SK-N-SH (cell line): Measurements from ENCODE around the gene MYO7A. TPM values are rescaled to one million over a fixed set of nuclear protein-coding genes. Genes with fewer than 3 reads are reported as not detected.

Experiments used
- CTCF ChIA-PET: fragments of 300-600, 350-600 bp; formaldehyde crosslinking; extraction: SDS; loops from one replicate; lab custom pipeline; 2021; lab: Yijun Ruan, JAX
- POLR2A ChIA-PET: fragments of 350-600 bp; sonication (Branson Sonifier 250); formaldehyde crosslinking; extraction: SDS; loops from one replicate; lab custom pipeline; 2020; ENCODE audit warnings: antibody characterized with exemption, inconsistent platforms; lab: Yijun Ruan, JAX
- DNase-seq: peaks from one replicate; pipeline ENCODE4 v3.0.0; 2012
- H2AFZ ChIP-seq: fragments of 200-600 bp; sonication (generic); 2 replicates; pipeline ENCODE4 v1.8.1; 2016; ENCODE audit warnings: antibody characterized with exemption, mild to moderate bottlenecking, low read depth
- H3F3A ChIP-seq: fragments of 200-600 bp; sonication (generic); replicated peaks from 2 replicates; pipeline ENCODE3; 2016; ENCODE audit warnings: antibody characterized with exemption, mild to moderate bottlenecking; ENCODE audit not compliant: insufficient read depth
- H3K27ac ChIP-seq, 2 experiments: fragments of 200-500 bp in 1 of 2; fragments of 200-600 bp in 1 of 2; sonication (Bioruptor generic) in 1 of 2; sonication (generic), shearing (Covaris generic) in 1 of 2; 2 replicates each; pipeline versions ENCODE4 v1.5.1 to v1.6.1; 2014 to 2016; ENCODE audit warnings: low read depth in 2 of 2, inconsistent platforms in 1 of 2, low read length in 1 of 2, mild to moderate bottlenecking in 1 of 2, mixed read lengths in 1 of 2
- H3K27me3 ChIP-seq: fragments of 200-600 bp; sonication (generic), shearing (Covaris generic); 2 replicates; pipeline ENCODE4 v1.6.1; 2016; ENCODE audit warnings: mixed run types; ENCODE audit not compliant: insufficient read depth
- H3K36me3 ChIP-seq, 2 experiments: fragments of 200-500 bp in 1 of 2; fragments of 200-600 bp in 1 of 2; sonication (Bioruptor generic) in 1 of 2; sonication (generic) in 1 of 2; replicated peaks in 1 of 2; 2 replicates each; pipeline versions ENCODE3 to v1.5.1; 2014 to 2016; ENCODE audit warnings: low read length in 1 of 2, mild to moderate bottlenecking in 1 of 2; ENCODE audit not compliant: insufficient read depth in 2 of 2, control insufficient read depth in 1 of 2
- H3K4me1 ChIP-seq, 2 experiments: fragments of 200-500 bp in 1 of 2; fragments of 200-600 bp in 1 of 2; sonication (Bioruptor generic) in 1 of 2; sonication (generic), shearing (Covaris generic) in 1 of 2; 2 replicates each; pipeline versions ENCODE4 v1.5.1 to v1.6.1; 2014 to 2016; ENCODE audit warnings: low read depth in 1 of 2, low read length in 1 of 2, mixed run types in 1 of 2; ENCODE audit not compliant: insufficient read depth in 2 of 2, control insufficient read depth in 1 of 2
- H3K4me2 ChIP-seq: fragments of 200-600 bp; sonication (generic), shearing (Covaris generic); 2 replicates; pipeline ENCODE4 v1.6.1; 2017; ENCODE audit warnings: mixed run types
- H3K4me3 ChIP-seq, 2 experiments: fragments of 200-500 bp in 1 of 2; fragments of 200-600 bp in 1 of 2; sonication (Bioruptor generic) in 1 of 2; sonication (generic), shearing (Covaris generic) in 1 of 2; 2 replicates each; pipeline versions ENCODE4 v1.5.1 to v1.8.1; 2014 to 2016; ENCODE audit warnings: low read depth in 2 of 2, inconsistent platforms in 1 of 2, low read length in 1 of 2, mild to moderate bottlenecking in 1 of 2, mixed read lengths in 1 of 2, moderate library complexity in 1 of 2
- H3K79me2 ChIP-seq: fragments of 200-600 bp; sonication (generic); 2 replicates; pipeline ENCODE4 v1.8.1; 2017; ENCODE audit warnings: mild to moderate bottlenecking; ENCODE audit not compliant: insufficient read depth
- H3K9ac ChIP-seq: fragments of 200-600 bp; sonication (generic); 2 replicates; pipeline ENCODE4 v1.6.1; 2017; ENCODE audit warnings: mixed run types
- H3K9me2 ChIP-seq: fragments of 200-600 bp; sonication (generic); 2 replicates; pipeline ENCODE4 v1.6.1; 2017; ENCODE audit warnings: mixed run types
- H3K9me3 ChIP-seq: fragments of 200-600 bp; sonication (generic); 2 replicates; pipeline ENCODE4 v1.6.1; 2017; ENCODE audit warnings: mixed run types, mild to moderate bottlenecking, moderate library complexity
- H4K20me1 ChIP-seq: fragments of 200-600 bp; sonication (generic); 2 replicates; pipeline ENCODE4 v1.6.1; 2017; ENCODE audit warnings: mild to moderate bottlenecking, mixed run types; ENCODE audit not compliant: insufficient read depth
- CHD2 ChIP-seq: fragments of 150-350 bp; IDR thresholded peaks from 2 replicates; pipeline ENCODE4 v1.6.1; 2018; ENCODE audit warnings: low read length; ENCODE audit not compliant: partially characterized antibody
- EP300 ChIP-seq, 2 experiments: IDR thresholded peaks; 2 replicates each; pipeline versions ENCODE4 v1.4.0 to v1.6.1; 2012; ENCODE audit warnings: borderline replicate concordance in 1 of 2, low read depth in 1 of 2, low read length in 1 of 2
- EZH2phosphoT487 ChIP-seq: fragments of 200-600 bp; sonication (generic); IDR thresholded peaks from 2 replicates; pipeline ENCODE4 v1.6.1; 2017; ENCODE audit warnings: low read depth, mixed run types, mild to moderate bottlenecking, antibody characterized with exemption, moderate library complexity, borderline replicate concordance
- FOXJ3 ChIP-seq: sonication (generic); formaldehyde crosslinking; IDR thresholded peaks from 2 replicates; pipeline ENCODE4 v1.5.1; 2020; ENCODE audit warnings: mild to moderate bottlenecking, missing genetic modification reagents
- FOXM1 ChIP-seq: IDR thresholded peaks from 2 replicates; pipeline ENCODE4 v1.4.0; 2012; ENCODE audit warnings: low read depth, mild to moderate bottlenecking
- GABPA ChIP-seq: IDR thresholded peaks from 2 replicates; pipeline ENCODE4 v1.4.0; 2012; ENCODE audit warnings: low read depth, mild to moderate bottlenecking
- MXI1 ChIP-seq: IDR thresholded peaks from 2 replicates; pipeline ENCODE4 v1.6.1; 2012; ENCODE audit warnings: mild to moderate bottlenecking, low read depth, low read length, improper control_type of control experiment
- NRF1 ChIP-seq: IDR thresholded peaks from 2 replicates; pipeline ENCODE4 v1.6.1; 2012; ENCODE audit warnings: low read depth, mild to moderate bottlenecking, low read length
- RCOR1 ChIP-seq: fragments of 150-350 bp; IDR thresholded peaks from 2 replicates; pipeline ENCODE4 v1.6.1; 2017; ENCODE audit warnings: antibody characterized with exemption, low read length
- SIN3A ChIP-seq: IDR thresholded peaks from 2 replicates; pipeline ENCODE4 v1.6.1; 2012; ENCODE audit warnings: low read depth, mild to moderate bottlenecking, low read length, moderate library complexity, borderline replicate concordance
- TEAD4 ChIP-seq: IDR thresholded peaks from 2 replicates; pipeline ENCODE4 v1.4.0; 2012; ENCODE audit warnings: mild to moderate bottlenecking, borderline replicate concordance; ENCODE audit not compliant: insufficient read depth
- WGBS: methylation state at CpG from one replicate; pipeline ENCODE4 v1.1.6; 2017; ENCODE audit warnings: low lambda C conversion rate; 5-methylcytosine and 5-hydroxymethylcytosine counted together
- polyA plus RNA-seq, 3 experiments: library from polyadenylated mRNA; depleted of rRNA; stranded (reverse); fragments of >200 nt; gene quantifications; 2 replicates each; pipeline ENCODE4 v1.2.3, GENCODE V29; 2012
- TF ChIP-seq, protein P1 (sequence below): IDR thresholded peaks from 2 replicates; pipeline ENCODE4 v1.4.0; 2012; ENCODE audit warnings: low read depth, borderline replicate concordance
- TF ChIP-seq, protein P2 (sequence below): IDR thresholded peaks from 2 replicates; pipeline ENCODE4 v1.6.1; 2012; ENCODE audit warnings: mild to moderate bottlenecking, low read depth, low read length, moderate library complexity
- TF ChIP-seq, protein P3 (sequence below): fragments of 150-350 bp; IDR thresholded peaks from 2 replicates; pipeline ENCODE4 v1.6.1; 2016; ENCODE audit warnings: mild to moderate bottlenecking, low read depth, low read length
- TF ChIP-seq, protein P4 (sequence below): fragments of 200-600 bp; sonication (generic); IDR thresholded peaks from 2 replicates; pipeline ENCODE4 v1.6.1; 2017; ENCODE audit warnings: antibody characterized with exemption, mild to moderate bottlenecking, moderate library complexity
- TF ChIP-seq, protein P5 (sequence below): IDR thresholded peaks from 2 replicates; pipeline ENCODE4 v1.4.0; 2012; ENCODE audit warnings: low read depth

The MYO7A gene
- polyA plus RNA-seq, 1 of the 3 experiments (the other 2 are of a cell fraction) = 0.08 TPM

DNA sequence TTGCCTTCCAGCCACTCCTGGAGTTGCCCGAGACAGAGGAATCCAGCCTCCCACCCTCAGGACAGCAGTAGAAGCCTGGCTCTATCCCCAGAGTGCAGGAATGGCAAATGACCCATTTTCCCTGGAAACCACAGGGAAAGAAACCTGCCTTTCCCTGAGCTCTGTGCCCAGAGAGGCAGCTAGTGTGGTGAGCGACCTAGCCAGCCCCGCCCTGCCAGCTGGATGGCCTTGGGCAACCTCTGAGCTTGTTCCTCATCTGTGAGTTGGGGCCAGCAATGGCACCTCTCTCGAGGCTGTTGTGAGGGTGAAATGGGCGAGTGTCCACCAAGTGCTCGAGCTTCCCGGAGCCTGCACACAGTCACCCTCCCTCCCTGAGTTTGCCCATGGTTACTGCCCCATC, 21.7 kb upstream of the MYO7A start:
- H3K36me3 ChIP-seq = peaks cover 0 to 4% of the 10 kb centered on the region in 2 experiments
- H3K9me3 ChIP-seq = no peaks in the 10 kb centered on the region
- H3K4me1 ChIP-seq = peaks cover 32 to 41% of the 10 kb centered on the region in 2 experiments; a peak in 3 of 4 replicates
- no peak overlapping the region for H3K9ac ChIP-seq
- TF ChIP-seq, protein P1, sequence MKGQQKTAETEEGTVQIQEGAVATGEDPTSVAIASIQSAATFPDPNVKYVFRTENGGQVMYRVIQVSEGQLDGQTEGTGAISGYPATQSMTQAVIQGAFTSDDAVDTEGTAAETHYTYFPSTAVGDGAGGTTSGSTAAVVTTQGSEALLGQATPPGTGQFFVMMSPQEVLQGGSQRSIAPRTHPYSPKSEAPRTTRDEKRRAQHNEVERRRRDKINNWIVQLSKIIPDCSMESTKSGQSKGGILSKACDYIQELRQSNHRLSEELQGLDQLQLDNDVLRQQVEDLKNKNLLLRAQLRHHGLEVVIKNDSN = no peak
- TF ChIP-seq TEAD4 (no peak), EP300 (IDR thresholded peaks at IDR 0.05; ENCODE audit: borderline replicate concordance in 1 of 2, low read depth in 1 of 2, low read length in 1 of 2) (no peak), FOXM1 (no peak), FOXJ3 (CRISPR knock-in tag) (no peak), GABPA (no peak), CHD2 (no peak)
- TF ChIP-seq, protein P2, sequence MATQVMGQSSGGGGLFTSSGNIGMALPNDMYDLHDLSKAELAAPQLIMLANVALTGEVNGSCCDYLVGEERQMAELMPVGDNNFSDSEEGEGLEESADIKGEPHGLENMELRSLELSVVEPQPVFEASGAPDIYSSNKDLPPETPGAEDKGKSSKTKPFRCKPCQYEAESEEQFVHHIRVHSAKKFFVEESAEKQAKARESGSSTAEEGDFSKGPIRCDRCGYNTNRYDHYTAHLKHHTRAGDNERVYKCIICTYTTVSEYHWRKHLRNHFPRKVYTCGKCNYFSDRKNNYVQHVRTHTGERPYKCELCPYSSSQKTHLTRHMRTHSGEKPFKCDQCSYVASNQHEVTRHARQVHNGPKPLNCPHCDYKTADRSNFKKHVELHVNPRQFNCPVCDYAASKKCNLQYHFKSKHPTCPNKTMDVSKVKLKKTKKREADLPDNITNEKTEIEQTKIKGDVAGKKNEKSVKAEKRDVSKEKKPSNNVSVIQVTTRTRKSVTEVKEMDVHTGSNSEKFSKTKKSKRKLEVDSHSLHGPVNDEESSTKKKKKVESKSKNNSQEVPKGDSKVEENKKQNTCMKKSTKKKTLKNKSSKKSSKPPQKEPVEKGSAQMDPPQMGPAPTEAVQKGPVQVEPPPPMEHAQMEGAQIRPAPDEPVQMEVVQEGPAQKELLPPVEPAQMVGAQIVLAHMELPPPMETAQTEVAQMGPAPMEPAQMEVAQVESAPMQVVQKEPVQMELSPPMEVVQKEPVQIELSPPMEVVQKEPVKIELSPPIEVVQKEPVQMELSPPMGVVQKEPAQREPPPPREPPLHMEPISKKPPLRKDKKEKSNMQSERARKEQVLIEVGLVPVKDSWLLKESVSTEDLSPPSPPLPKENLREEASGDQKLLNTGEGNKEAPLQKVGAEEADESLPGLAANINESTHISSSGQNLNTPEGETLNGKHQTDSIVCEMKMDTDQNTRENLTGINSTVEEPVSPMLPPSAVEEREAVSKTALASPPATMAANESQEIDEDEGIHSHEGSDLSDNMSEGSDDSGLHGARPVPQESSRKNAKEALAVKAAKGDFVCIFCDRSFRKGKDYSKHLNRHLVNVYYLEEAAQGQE = no peak
- TF ChIP-seq, protein P3, sequence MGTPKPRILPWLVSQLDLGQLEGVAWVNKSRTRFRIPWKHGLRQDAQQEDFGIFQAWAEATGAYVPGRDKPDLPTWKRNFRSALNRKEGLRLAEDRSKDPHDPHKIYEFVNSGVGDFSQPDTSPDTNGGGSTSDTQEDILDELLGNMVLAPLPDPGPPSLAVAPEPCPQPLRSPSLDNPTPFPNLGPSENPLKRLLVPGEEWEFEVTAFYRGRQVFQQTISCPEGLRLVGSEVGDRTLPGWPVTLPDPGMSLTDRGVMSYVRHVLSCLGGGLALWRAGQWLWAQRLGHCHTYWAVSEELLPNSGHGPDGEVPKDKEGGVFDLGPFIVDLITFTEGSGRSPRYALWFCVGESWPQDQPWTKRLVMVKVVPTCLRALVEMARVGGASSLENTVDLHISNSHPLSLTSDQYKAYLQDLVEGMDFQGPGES = no peak
- TF ChIP-seq, all 33 proteins: peak for 0
- no peak for DNase-seq
- Histone ChIP-seq H3K9me2 (no peaks in the 10 kb centered on the region), H3K27ac (no peak overlapping the region), H3K4me2 (no peak overlapping the region), H3K27me3 (no peaks in the 10 kb centered on the region), H3K79me2 (peaks cover 10% of the 10 kb centered on the region; the same call in 1 of the 2 replicates), H4K20me1 (no peaks in the 10 kb centered on the region), H3K4me3 (no peak overlapping the region), H2AFZ (no peak overlapping the region), H3F3A (peaks cover 16% of the 10 kb centered on the region)
- POLR2A ChIA-PET = interaction anchor here (1.0 kb wide), 1 partner anchor 33 kb away, joined by 3 read pairs; no protein-coding TSS in a partner anchor
- CTCF ChIA-PET = interaction anchor here (0.7 to 8.8 kb wide), 8 partner anchors 8 to 186 kb away, joined by 3 to 78 read pairs (median 13); partner anchors contain the start of gene MYO7A
- WGBS = 90% methylated on average over 7 of the region's 7 CpGs

DNA sequence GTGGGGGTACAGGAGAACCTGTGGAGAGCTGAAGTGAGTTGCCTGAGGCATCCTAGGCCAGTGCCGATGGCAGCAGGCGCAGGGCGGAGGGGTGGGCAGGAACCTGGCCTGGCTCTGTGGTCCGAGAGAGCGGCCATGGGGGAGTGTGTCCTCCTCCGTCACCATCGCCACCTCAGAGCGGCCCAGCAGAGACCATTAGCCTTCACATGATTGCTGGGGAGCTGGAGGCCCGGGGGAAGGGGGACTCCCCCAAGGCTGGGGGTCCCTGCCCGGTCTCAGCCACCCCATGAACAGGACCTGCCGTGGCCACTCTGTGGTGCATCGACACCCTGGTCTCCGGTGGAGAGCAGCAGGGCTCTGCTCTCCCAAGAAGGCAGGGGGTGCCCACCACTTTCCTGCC, 21.3 kb upstream of the MYO7A start:
- H3K27ac ChIP-seq = peak overlapping the region in 1 of 2 experiments; percentile 82; a peak in 1 of 4 replicates
- ChIA-PET POLR2A (interaction anchor here (1.0 kb wide), 1 partner anchor 33 kb away, joined by 3 read pairs; no protein-coding TSS in a partner anchor), CTCF (interaction anchor here (0.7 to 8.8 kb wide), 10 partner anchors 8 to 187 kb away, joined by 3 to 78 read pairs (median 9); partner anchors contain the start of gene MYO7A)
- H2AFZ ChIP-seq = no peak overlapping the region
- peaks cover 10% of the 10 kb centered on the region; the same call in 1 of the 2 replicates for H3K79me2 ChIP-seq
- H3F3A ChIP-seq = peaks cover 16% of the 10 kb centered on the region
- H3K4me3 ChIP-seq = no peak overlapping the region
- no peaks in the 10 kb centered on the region for H3K9me2 ChIP-seq
- no peak overlapping the region for H3K9ac ChIP-seq
- peaks cover 32 to 44% of the 10 kb centered on the region in 2 experiments; a peak in 3 of 4 replicates for H3K4me1 ChIP-seq
- 80% methylated on average over 1 of the region's 13 CpGs for WGBS
- no peaks in the 10 kb centered on the region for H3K9me3 ChIP-seq
- H3K27me3 ChIP-seq = no peaks in the 10 kb centered on the region
- H3K4me2 ChIP-seq = 0 out of 2 replicates have a peak overlapping the region, but pooled peaks have one; percentile 68
- H3K36me3 ChIP-seq = peaks cover 0 to 4% of the 10 kb centered on the region in 2 experiments
- no peak for DNase-seq
- H4K20me1 ChIP-seq = no peaks in the 10 kb centered on the region
- TF ChIP-seq GABPA = no peak
- TF ChIP-seq, protein P4, sequence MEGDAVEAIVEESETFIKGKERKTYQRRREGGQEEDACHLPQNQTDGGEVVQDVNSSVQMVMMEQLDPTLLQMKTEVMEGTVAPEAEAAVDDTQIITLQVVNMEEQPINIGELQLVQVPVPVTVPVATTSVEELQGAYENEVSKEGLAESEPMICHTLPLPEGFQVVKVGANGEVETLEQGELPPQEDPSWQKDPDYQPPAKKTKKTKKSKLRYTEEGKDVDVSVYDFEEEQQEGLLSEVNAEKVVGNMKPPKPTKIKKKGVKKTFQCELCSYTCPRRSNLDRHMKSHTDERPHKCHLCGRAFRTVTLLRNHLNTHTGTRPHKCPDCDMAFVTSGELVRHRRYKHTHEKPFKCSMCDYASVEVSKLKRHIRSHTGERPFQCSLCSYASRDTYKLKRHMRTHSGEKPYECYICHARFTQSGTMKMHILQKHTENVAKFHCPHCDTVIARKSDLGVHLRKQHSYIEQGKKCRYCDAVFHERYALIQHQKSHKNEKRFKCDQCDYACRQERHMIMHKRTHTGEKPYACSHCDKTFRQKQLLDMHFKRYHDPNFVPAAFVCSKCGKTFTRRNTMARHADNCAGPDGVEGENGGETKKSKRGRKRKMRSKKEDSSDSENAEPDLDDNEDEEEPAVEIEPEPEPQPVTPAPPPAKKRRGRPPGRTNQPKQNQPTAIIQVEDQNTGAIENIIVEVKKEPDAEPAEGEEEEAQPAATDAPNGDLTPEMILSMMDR = no peak
- TF ChIP-seq MXI1 = no peak
- no peak for TF ChIP-seq FOXM1
- TF ChIP-seq TEAD4 = no peak
- no peak for TF ChIP-seq SIN3A
- TF ChIP-seq RCOR1 = no peak
- no peak for TF ChIP-seq NRF1
- TF ChIP-seq, protein P5, sequence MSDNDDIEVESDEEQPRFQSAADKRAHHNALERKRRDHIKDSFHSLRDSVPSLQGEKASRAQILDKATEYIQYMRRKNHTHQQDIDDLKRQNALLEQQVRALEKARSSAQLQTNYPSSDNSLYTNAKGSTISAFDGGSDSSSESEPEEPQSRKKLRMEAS = no peak
- TF ChIP-seq, protein P1 = no peak
- no peak for TF ChIP-seq FOXJ3 (CRISPR knock-in tag)
- TF ChIP-seq CHD2 = no peak
- no peak for TF ChIP-seq EZH2phosphoT487
